ENCODE measurements around the gene SPATA24.

- no peak for TF ChIP-seq ZNF274 (IDR thresholded peaks at IDR 0.05; ENCODE audit: low read depth, low read length)
- no peak for TF ChIP-seq YY1 (IDR thresholded peaks at IDR 0.05; ENCODE audit: insufficient read depth, insufficient read length)
- TF ChIP-seq SUZ12 (IDR thresholded peaks at IDR 0.05; ENCODE audit: extremely low read depth, insufficient read depth, insufficient read length), result no peak
Observed at GRCh38 chr5:139387611-139388197, 16.2 kb downstream of the SPATA24 start.

All from NT2/D1 (cell line).